Measurements from ENCODE around the gene PDLIM4. TPM values are rescaled to one million over a fixed set of nuclear protein-coding genes. Genes with fewer than 3 reads are reported as not detected.

PDLIM4 gene
- total RNA-seq, 2 donors from 2014 or later = 35.9 to 50.2 TPM

- no peaks in the 10 kb centered on the region for H3K4me1 ChIP-seq (replicated peaks)
Observed at GRCh38 chr5:132238169-132238744, 19.2 kb upstream of the PDLIM4 start.

GRCh38 chr5:132238901-132239500 lies 18.5 kb upstream of the PDLIM4 start:
- H3K27me3 ChIP-seq (replicated peaks; ENCODE audit: insufficient read depth) = no peaks in the 10 kb centered on the region
- 95% methylated on average over 1 of the region's 1 CpG for WGBS
- no peaks in the 10 kb centered on the region for H3K36me3 ChIP-seq
- no peaks in the 10 kb centered on the region for H3K9me3 ChIP-seq
- no peak overlapping the region for H3K4me3 ChIP-seq
- DNase-seq (ENCODE audit: low spot score) = no peak
- H3K27ac ChIP-seq = no peak overlapping the region
- H3K4me1 ChIP-seq (replicated peaks) = no peaks in the 10 kb centered on the region
- TF ChIP-seq POLR2A (IDR thresholded peaks at IDR 0.05) = no peak
- no peak for TF ChIP-seq POLR2AphosphoS5 (IDR thresholded peaks at IDR 0.05)
- TF ChIP-seq CTCF (IDR thresholded peaks at IDR 0.05) = no peak
- intact Hi-C loops (cut with DNase I) = loop anchor here (5.0 kb wide), 1 partner anchor 138 kb away; no protein-coding TSS in a partner anchor

More at GRCh38 chr5:132238169-132238744, 19.2 kb upstream of the PDLIM4 start:
- no peaks in the 10 kb centered on the region for H3K27me3 ChIP-seq (replicated peaks; ENCODE audit: insufficient read depth)
- peak; percentile 67 for DNase-seq (ENCODE audit: low spot score)
- TF ChIP-seq POLR2A (IDR thresholded peaks at IDR 0.05) (no peak), POLR2AphosphoS5 (IDR thresholded peaks at IDR 0.05) (peak; percentile 10), CTCF (IDR thresholded peaks at IDR 0.05) (peak; percentile 61 to 81 (median 72))
- WGBS = 30% methylated on average over 1 of the region's 1 CpG
- H3K36me3 ChIP-seq = no peaks in the 10 kb centered on the region
- H3K9me3 ChIP-seq = no peaks in the 10 kb centered on the region
- no peak overlapping the region for H3K27ac ChIP-seq
- intact Hi-C loops (cut with DNase I) = loop anchor here (5.0 kb wide), 1 partner anchor 139 kb away; no protein-coding TSS in a partner anchor
- no peak overlapping the region for H3K4me3 ChIP-seq

- Histone ChIP-seq H3K9me3 (no peaks in the 10 kb centered on the region), H3K4me1 (replicated peaks) (no peaks in the 10 kb centered on the region), H3K27me3 (replicated peaks; ENCODE audit: insufficient read depth) (no peaks in the 10 kb centered on the region), H3K36me3 (no peaks in the 10 kb centered on the region), H3K4me3 (no peak overlapping the region), H3K27ac (no peak overlapping the region)
- TF ChIP-seq POLR2AphosphoS5 (IDR thresholded peaks at IDR 0.05) (no peak), POLR2A (IDR thresholded peaks at IDR 0.05) (no peak), CTCF (IDR thresholded peaks at IDR 0.05) (no peak)
- no peak for DNase-seq (ENCODE audit: low spot score)
- intact Hi-C loops (cut with DNase I) = loop anchor here (5.0 kb wide), 1 partner anchor 138 kb away; no protein-coding TSS in a partner anchor
Observed at GRCh38 chr5:132239776-132240175, 17.7 kb upstream of the PDLIM4 start.

DNA sequence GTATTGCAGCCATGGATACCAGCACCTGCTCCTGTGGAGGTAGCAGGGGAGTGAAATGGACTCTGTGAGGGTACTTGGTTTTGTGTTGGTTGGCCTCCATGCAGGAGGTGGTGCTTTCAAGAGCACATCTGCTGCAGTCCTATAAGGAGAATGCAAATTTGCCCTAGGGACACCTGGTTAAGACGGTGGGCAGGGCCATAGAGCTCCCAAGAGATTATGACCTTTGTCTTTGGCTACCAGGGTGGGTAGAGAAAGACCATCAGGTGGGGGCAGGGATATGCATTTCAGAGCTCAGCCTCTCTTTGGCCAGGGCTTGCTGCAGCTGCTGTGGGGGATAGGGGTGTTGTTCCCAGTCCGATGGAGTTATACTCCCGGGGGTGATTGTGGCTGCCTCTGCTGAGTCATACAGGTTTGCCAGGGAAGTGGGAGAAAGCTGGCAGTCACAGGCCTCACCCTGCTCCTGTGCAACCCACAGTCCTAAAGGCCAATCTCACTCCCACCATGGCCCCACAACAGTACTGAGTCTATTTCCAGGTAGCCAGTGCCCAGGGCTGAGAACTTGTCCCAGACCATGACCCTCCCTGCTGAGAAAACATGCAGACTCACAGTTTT lies 14.0 kb upstream of the PDLIM4 start:
- H3K4me3 ChIP-seq = no peak overlapping the region
- WGBS = 97% methylated on average over 3 of the region's 3 CpGs
- no peak overlapping the region for H3K27ac ChIP-seq
- no peaks in the 10 kb centered on the region for H3K4me1 ChIP-seq (replicated peaks)
- DNase-seq (ENCODE audit: low spot score) = no peak
- no peaks in the 10 kb centered on the region for H3K27me3 ChIP-seq (replicated peaks; ENCODE audit: insufficient read depth)
- TF ChIP-seq CTCF (IDR thresholded peaks at IDR 0.05) (no peak), POLR2A (IDR thresholded peaks at IDR 0.05) (no peak), POLR2AphosphoS5 (IDR thresholded peaks at IDR 0.05) (no peak)
- intact Hi-C loops (cut with DNase I) = no loop called here
- H3K9me3 ChIP-seq = no peaks in the 10 kb centered on the region
- no peaks in the 10 kb centered on the region for H3K36me3 ChIP-seq

Measured in prostate gland (tissue), 2 donors.